Liver (tissue), 3 donors: ENCODE data around the gene CNTF.

ENCODE experiments used
- EGR1 ChIP-seq, 2 donors: IDR thresholded peaks; 2 replicates each; pipeline ENCODE4 v1.6.1; 2016 to 2018; ENCODE audit warnings: antibody characterized with exemption in 2 of 2, low read depth in 2 of 2
- HNF4G ChIP-seq: IDR thresholded peaks from 2 replicates; pipeline ENCODE4 v1.6.1; 2016; ENCODE audit warnings: antibody characterized with exemption
- JUND ChIP-seq, 2 donors: IDR thresholded peaks; 2 replicates each; pipeline ENCODE4 v1.6.1; 2016; ENCODE audit warnings: antibody characterized with exemption in 2 of 2
- RAD21 ChIP-seq, 2 donors: IDR thresholded peaks; 2 replicates each; pipeline ENCODE4 v1.6.1; 2016; ENCODE audit warnings: antibody characterized with exemption in 2 of 2, mild to moderate bottlenecking in 2 of 2
- RXRA ChIP-seq, 2 donors: IDR thresholded peaks; 2 replicates each; pipeline ENCODE4 v1.6.1; 2017 to 2018; ENCODE audit warnings: antibody characterized with exemption in 2 of 2, mild to moderate bottlenecking in 1 of 2
- SP1 ChIP-seq: IDR thresholded peaks from 2 replicates; pipeline ENCODE4 v1.6.1; 2018; ENCODE audit warnings: antibody characterized with exemption, mild to moderate bottlenecking
- TAF1 ChIP-seq: conservative IDR thresholded peaks from 2 replicates; pipeline ENCODE4 v1.6.1; 2016; ENCODE audit warnings: antibody characterized with exemption, mild to moderate bottlenecking
- YY1 ChIP-seq: IDR thresholded peaks from 2 replicates; pipeline ENCODE4 v1.6.1; 2016; ENCODE audit warnings: antibody characterized with exemption, mild to moderate bottlenecking
- TF ChIP-seq, protein P1 (sequence below): IDR thresholded peaks from 2 replicates; pipeline ENCODE4 v1.6.1; 2016; ENCODE audit warnings: antibody characterized with exemption
- TF ChIP-seq, protein P2 (sequence below): fragments of 150-350 bp; IDR thresholded peaks from 2 replicates; pipeline ENCODE4 v1.5.1; 2017; ENCODE audit warnings: improper control_type of control experiment, low read depth, low read length; ENCODE audit not compliant: missing input control
- TF ChIP-seq, protein P3 (sequence below): IDR thresholded peaks from 2 replicates; pipeline ENCODE4 v1.6.1; 2016; ENCODE audit warnings: antibody characterized with exemption
- TF ChIP-seq, protein P4 (sequence below): IDR thresholded peaks from 2 replicates; pipeline ENCODE4 v1.6.1; 2016; ENCODE audit warnings: antibody characterized with exemption
- TF ChIP-seq, protein P5 (sequence below): IDR thresholded peaks from 2 replicates; pipeline ENCODE4 v1.6.1; 2016; ENCODE audit warnings: antibody characterized with exemption, mild to moderate bottlenecking
- donor health status: healthy.
- donor health status: healthy.

DNA sequence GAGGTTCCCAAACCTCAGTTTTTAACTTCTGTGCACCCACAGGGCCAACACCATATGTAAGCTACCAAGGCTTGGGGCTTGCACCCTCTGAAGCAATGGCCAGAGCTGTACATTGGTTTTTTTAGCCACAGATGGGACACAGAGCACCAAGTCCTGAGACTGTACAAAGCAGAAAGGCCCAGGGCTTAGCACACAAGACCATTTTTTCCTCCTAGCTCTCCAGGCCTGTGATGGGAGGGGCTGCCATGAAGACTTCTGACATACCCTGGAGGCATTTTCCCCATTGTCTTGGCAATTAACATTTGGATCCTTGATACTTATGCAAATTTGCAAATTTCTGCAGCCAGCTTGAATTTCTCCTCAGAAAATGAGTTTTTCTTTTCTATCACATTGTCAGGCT lies 23.4 kb downstream of the CNTF start:
- TF ChIP-seq EGR1 (IDR thresholded peaks at IDR 0.05; ENCODE audit: low read depth in 2 of 2) (no peak), HNF4G (no peak), YY1 (no peak), SP1 (no peak), TAF1 (no peak), RXRA (IDR thresholded peaks at IDR 0.05) (no peak), JUND (IDR thresholded peaks at IDR 0.05) (no peak), RAD21 (IDR thresholded peaks at IDR 0.05) (no peak)
- TF ChIP-seq, protein P1, sequence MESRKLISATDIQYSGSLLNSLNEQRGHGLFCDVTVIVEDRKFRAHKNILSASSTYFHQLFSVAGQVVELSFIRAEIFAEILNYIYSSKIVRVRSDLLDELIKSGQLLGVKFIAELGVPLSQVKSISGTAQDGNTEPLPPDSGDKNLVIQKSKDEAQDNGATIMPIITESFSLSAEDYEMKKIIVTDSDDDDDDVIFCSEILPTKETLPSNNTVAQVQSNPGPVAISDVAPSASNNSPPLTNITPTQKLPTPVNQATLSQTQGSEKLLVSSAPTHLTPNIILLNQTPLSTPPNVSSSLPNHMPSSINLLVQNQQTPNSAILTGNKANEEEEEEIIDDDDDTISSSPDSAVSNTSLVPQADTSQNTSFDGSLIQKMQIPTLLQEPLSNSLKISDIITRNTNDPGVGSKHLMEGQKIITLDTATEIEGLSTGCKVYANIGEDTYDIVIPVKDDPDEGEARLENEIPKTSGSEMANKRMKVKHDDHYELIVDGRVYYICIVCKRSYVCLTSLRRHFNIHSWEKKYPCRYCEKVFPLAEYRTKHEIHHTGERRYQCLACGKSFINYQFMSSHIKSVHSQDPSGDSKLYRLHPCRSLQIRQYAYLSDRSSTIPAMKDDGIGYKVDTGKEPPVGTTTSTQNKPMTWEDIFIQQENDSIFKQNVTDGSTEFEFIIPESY: no peak
- TF ChIP-seq, protein P2, sequence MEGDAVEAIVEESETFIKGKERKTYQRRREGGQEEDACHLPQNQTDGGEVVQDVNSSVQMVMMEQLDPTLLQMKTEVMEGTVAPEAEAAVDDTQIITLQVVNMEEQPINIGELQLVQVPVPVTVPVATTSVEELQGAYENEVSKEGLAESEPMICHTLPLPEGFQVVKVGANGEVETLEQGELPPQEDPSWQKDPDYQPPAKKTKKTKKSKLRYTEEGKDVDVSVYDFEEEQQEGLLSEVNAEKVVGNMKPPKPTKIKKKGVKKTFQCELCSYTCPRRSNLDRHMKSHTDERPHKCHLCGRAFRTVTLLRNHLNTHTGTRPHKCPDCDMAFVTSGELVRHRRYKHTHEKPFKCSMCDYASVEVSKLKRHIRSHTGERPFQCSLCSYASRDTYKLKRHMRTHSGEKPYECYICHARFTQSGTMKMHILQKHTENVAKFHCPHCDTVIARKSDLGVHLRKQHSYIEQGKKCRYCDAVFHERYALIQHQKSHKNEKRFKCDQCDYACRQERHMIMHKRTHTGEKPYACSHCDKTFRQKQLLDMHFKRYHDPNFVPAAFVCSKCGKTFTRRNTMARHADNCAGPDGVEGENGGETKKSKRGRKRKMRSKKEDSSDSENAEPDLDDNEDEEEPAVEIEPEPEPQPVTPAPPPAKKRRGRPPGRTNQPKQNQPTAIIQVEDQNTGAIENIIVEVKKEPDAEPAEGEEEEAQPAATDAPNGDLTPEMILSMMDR: no peak
- TF ChIP-seq, protein P3, sequence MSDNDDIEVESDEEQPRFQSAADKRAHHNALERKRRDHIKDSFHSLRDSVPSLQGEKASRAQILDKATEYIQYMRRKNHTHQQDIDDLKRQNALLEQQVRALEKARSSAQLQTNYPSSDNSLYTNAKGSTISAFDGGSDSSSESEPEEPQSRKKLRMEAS: no peak
- TF ChIP-seq, protein P4, sequence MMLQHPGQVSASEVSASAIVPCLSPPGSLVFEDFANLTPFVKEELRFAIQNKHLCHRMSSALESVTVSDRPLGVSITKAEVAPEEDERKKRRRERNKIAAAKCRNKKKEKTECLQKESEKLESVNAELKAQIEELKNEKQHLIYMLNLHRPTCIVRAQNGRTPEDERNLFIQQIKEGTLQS: no peak
- TF ChIP-seq, protein P5, sequence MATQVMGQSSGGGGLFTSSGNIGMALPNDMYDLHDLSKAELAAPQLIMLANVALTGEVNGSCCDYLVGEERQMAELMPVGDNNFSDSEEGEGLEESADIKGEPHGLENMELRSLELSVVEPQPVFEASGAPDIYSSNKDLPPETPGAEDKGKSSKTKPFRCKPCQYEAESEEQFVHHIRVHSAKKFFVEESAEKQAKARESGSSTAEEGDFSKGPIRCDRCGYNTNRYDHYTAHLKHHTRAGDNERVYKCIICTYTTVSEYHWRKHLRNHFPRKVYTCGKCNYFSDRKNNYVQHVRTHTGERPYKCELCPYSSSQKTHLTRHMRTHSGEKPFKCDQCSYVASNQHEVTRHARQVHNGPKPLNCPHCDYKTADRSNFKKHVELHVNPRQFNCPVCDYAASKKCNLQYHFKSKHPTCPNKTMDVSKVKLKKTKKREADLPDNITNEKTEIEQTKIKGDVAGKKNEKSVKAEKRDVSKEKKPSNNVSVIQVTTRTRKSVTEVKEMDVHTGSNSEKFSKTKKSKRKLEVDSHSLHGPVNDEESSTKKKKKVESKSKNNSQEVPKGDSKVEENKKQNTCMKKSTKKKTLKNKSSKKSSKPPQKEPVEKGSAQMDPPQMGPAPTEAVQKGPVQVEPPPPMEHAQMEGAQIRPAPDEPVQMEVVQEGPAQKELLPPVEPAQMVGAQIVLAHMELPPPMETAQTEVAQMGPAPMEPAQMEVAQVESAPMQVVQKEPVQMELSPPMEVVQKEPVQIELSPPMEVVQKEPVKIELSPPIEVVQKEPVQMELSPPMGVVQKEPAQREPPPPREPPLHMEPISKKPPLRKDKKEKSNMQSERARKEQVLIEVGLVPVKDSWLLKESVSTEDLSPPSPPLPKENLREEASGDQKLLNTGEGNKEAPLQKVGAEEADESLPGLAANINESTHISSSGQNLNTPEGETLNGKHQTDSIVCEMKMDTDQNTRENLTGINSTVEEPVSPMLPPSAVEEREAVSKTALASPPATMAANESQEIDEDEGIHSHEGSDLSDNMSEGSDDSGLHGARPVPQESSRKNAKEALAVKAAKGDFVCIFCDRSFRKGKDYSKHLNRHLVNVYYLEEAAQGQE: no peak
